ENCODE results near the gene GNAL.

- TF ChIP-seq CTCF (IDR thresholded peaks at IDR 0.05) (no peak), POLR2A (IDR thresholded peaks at IDR 0.05) (no peak)
These were observed 63.2 kb downstream of the GNAL start for GRCh38 chr18:11752116-11752911.
